NCI-H1048 (cell line): ENCODE measurements around the gene SAP30L.

Experiments used
- DNase-seq: peaks from one replicate; lab custom pipeline; 2025; lab: John Stamatoyannopoulos, UW

SAP30L gene

GRCh38 chr5:154509784-154510555 is 64.2 kb downstream of the SAP30L start:
- DNase-seq = no peak
